Right ventricle myocardium inferior (tissue), 1 donor: ENCODE measurements around the gene EXOC4. TPM values are rescaled to one million over a fixed set of nuclear protein-coding genes. Genes with fewer than 3 reads are reported as not detected.

Experiments
- ATAC-seq: fragments of 200-7000 bp; cut with Tn5 transposase; one replicate; pipeline ENCODE4 v1.9.1; 2020; ENCODE audit warnings: mild to moderate bottlenecking, moderate library complexity
- DNase-seq: peaks from one replicate; pipeline ENCODE4 v3.0.0; 2021; ENCODE audit errors: missing footprints
- intact Hi-C: fragments of 100-400 bp; cut with DNase I; formaldehyde crosslinking; loops from one replicate; pipeline ENCODE4 v1.11.0; 2022
- total RNA-seq: library from RNA; stranded (reverse); fragmentation: NEBNext Ultra II Directional; extraction: Animal tissue kit (Norgen Biotek cat#: 25700); gene quantifications from one replicate; pipeline ENCODE4 v1.2.1, GENCODE V29; 2021
- donor health status: DM: no; HTN: yes; CAD: no; lungs with severe emphysema.

EXOC4 gene
- total RNA-seq, 1 donor from 2014 or later = 36.8 TPM

- intact Hi-C loops = no loop called here
- DNase-seq (no peak), ATAC-seq (no peak)
Observed at GRCh38 chr7:133445617-133446016, 192.7 kb downstream of the EXOC4 start.

DNA sequence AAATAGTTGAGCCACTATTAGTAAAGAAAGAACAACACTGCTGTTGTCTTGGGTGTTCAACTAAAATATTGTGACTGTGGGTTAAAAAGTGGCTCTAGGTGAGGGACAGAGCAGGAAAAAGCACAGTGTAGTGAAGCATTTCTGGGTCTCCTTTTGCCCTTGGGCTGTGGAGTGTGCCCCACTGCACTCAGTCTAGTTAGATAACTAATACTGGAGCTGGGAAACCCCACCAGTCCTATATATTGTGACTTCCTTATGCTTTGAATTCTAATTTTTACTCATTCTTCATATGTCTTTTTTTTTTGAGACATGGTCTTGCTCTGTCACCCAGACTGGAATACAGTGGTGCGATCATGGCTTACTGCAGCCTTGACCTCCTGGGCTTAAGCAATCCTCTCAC lies 195.1 kb downstream of the EXOC4 start:
- ATAC-seq (no peak), DNase-seq (no peak)
- intact Hi-C loops = no loop called here

DNA sequence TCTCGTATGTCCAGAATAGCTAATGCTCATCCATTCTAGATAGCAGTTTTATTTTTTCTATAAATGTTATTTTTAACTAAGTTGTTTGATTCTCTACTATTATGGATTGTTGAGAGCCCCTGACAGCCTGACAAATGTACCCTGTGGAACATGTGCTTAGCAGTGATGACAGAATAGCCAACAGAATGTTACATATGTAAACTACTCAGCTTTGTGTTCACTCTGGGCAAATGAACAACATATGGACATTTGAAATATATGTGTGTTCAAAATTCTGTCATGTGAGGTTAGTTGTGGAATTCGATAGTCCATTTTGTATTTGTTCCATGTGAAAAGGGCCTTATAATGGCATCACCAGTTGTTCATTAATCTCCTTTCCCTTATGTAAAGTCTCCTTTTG lies 199.7 kb downstream of the EXOC4 start:
- intact Hi-C loops = no loop called here
- ATAC-seq = no peak
- no peak for DNase-seq

DNA sequence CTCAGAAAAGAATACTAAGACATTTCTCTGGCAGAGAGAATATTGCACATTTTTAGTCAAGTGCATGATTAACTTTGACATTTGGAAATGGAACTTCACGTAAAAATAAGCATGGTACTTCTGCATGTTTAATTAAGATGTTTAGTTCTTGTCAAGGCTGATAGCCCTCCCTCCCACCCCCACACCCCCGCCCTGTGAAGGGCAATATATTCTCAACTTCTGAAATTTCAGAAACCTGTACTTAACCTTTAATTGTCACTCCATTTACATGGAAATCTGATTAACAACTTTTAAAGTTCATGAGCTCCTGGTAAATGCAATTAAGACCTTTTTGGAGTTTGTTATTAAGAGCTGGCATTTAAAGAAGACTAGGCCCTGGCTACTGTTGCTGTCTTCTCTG lies 205.8 kb downstream of the EXOC4 start:
- intact Hi-C loops = no loop called here
- DNase-seq = no peak

GRCh38 chr7:133461421-133461820 lies 208.5 kb downstream of the EXOC4 start:
- DNase-seq = no peak
- intact Hi-C loops = no loop called here
- no peak for ATAC-seq

More for the DNA sequence above, 205.8 kb downstream of the EXOC4 start:
- no peak for ATAC-seq

- ATAC-seq (no peak), DNase-seq (no peak)
- intact Hi-C loops = no loop called here
Observed at GRCh38 chr7:133475655-133476054, 222.8 kb downstream of the EXOC4 start.

DNA sequence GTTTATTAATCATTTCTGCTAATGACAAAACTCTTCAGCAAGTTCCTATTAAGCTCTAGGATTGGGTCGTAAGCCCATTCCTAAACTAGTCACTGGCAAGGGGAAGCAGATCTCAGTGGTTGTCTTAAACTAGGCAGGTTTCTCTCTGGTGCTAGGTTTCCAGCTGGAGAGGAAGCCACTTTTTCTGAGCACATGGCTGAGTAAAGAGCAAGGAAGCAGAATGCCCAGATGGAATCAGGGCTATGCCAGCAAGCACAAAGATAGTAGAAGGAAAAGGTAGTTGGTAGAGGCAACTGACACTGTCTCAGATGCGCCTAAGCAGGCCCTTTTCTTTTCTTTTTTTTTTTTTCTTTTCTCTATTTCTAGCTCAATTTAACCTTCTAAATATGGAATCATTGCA lies 224.9 kb downstream of the EXOC4 start:
- intact Hi-C loops = no loop called here
- ATAC-seq = no peak

GRCh38 chr7:133478591-133479135 lies 225.8 kb downstream of the EXOC4 start:
- ATAC-seq (no peak), DNase-seq (no peak)
- intact Hi-C loops = no loop called here

More for the DNA sequence above, 224.9 kb downstream of the EXOC4 start:
- no peak for DNase-seq

DNA sequence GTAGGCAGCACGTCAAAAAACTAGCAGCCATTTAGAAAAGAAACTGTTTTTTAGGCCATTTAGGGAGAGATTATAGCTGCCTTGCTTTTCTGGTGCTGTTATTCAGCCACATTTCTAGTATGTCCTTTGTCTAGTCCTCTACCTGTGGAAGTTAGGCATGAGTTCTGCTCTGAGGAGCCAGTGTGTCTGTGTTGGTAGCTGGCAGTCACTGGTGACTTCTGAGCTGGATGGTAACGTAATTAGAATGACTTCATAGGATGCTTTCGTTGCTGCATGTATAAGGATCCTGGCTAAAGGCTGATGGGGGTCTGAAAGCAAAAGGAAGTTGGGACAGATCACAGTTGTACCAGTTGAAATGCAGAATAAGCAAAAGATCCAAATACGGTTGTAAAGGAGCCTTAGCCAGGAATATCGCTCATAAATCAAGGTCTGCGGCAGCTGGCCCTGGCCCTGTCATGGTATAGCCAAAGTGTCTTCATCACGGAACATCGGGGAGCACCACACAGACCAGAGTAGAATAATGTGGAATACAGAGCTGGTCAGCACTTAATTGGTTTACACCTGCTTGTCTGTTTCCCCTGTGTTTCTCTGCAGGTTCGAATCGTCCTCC lies 226.7 kb downstream of the EXOC4 start:
- DNase-seq (no peak), ATAC-seq (no peak)
- intact Hi-C loops = no loop called here

DNA sequence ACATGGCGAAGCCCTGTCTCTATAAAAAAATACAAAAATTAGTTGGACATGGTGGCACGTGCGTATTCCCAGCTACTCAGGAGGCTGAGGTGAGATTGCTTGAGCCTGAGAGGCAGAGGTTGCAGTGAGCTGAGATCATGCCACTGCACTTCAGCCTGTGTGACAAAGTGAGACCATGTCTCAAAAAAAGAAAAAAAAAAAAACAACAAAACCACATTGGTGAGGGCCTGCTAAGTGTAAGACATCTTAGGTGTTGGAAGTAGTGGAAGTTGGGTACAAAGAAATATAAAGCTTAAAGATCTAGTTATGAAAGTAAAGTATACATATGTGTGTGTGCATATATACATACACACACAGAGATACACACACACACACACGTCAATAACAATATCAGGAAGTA lies 228.0 kb downstream of the EXOC4 start:
- ATAC-seq (no peak), DNase-seq (no peak)
- intact Hi-C loops = no loop called here

- intact Hi-C loops = no loop called here
- no peak for ATAC-seq
- no peak for DNase-seq
Observed at GRCh38 chr7:133481676-133482075, 228.8 kb downstream of the EXOC4 start.

DNA sequence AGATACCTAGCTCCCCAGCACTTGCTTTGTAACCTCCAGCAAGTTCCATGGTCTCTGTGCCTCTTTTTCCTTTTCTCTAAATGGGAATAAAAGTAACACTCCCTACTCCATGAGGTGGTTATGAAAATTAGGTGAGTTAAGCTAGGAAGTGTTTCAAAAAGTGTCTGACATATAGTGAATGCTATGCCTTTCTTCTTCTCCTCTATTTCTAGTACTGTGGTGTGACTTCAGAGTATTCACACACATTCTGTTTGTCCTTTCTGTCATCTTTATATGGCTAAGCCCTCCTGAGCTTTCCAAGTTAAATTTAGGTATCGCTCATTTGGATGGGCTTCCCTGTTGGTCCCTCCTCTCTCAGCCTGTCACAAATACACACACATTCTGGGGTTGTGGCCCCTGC lies 229.7 kb downstream of the EXOC4 start:
- intact Hi-C loops = no loop called here

DNA sequence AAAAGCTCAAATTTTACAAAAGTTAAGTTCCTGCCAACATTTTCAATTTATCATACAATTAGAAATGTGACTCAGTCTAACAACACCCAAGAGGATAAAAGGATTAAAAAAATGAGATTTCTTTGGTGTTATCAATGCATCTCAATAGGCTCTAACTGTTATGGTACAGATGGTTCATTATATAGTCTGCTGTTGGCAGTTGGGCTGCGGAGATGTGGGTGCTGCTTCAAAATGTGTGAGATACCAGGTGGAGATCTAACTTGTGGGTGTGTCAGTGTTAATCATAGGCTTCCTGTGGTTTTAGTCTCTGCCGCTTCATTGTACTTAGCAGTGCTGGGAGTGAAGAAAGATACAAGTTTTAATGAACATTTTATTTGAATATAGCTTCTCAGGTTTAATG lies 231.2 kb downstream of the EXOC4 start:
- intact Hi-C loops = no loop called here
- DNase-seq (no peak), ATAC-seq (no peak)

More for the DNA sequence above, 229.7 kb downstream of the EXOC4 start:
- no peak for DNase-seq
- no peak for ATAC-seq

GRCh38 chr7:133489906-133490305 lies 237.0 kb downstream of the EXOC4 start:
- no peak for ATAC-seq
- no peak for DNase-seq
- intact Hi-C loops = no loop called here

- intact Hi-C loops = no loop called here
- DNase-seq (no peak), ATAC-seq (no peak)
Observed at GRCh38 chr7:133491201-133491691, 238.4 kb downstream of the EXOC4 start.

- ATAC-seq = no peak
- no peak for DNase-seq
- intact Hi-C loops = no loop called here
Observed at GRCh38 chr7:133491846-133492652, 239.2 kb downstream of the EXOC4 start.

DNA sequence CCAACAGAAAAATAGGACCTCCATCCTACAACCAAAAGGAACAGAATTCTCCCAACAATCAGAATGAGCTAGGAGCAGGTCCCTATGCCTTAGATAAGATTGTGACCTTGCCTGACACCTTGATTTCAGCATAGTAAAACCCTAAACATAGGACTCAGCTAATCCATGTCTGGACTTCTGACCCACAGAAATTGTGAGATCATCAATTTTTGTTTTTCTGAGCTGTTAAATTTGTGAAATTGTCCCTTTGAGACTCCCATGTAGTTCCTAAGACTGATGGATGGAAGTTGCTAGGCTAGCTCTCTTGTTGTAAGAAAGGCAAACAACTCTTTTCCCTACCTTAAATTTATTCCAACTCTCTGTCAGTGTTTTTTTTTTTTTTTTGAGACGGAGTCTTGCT lies 244.2 kb downstream of the EXOC4 start:
- no peak for DNase-seq
- no peak for ATAC-seq
- intact Hi-C loops = no loop called here

GRCh38 chr7:133501771-133502170 lies 248.9 kb downstream of the EXOC4 start:
- ATAC-seq (no peak), DNase-seq (no peak)
- intact Hi-C loops = no loop called here

DNA sequence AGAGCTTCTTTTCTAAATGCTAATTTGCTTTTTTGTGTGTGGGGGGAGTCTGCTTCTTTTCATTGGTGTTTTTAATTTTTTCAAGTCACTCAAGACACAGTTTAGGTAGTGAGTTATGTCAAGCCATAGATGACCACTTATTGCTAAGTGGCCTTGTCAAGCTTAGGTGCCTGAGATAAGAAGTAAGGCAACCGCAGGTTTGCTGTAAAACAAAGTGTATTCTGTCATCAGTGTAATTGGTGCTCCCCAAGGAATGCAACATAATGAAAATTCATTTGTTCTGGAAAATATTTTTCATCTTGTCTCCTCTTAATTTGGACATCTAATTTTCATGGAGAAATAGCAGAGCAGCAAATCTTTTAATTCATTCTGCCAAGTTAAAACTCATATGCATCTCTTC lies 249.6 kb downstream of the EXOC4 start:
- intact Hi-C loops = no loop called here

GRCh38 chr7:133502972-133503371 lies 250.1 kb downstream of the EXOC4 start:
- intact Hi-C loops = no loop called here
- no peak for DNase-seq
- ATAC-seq = no peak

More for the DNA sequence above, 249.6 kb downstream of the EXOC4 start:
- DNase-seq (no peak), ATAC-seq (no peak)
